Lung (tissue), 12 donors: ENCODE measurements around the gene ALK. TPM values are rescaled to one million over a fixed set of nuclear protein-coding genes. Genes with fewer than 3 reads are reported as not detected.

Source experiments
- ATAC-seq: fragments of 200-7000 bp; cut with Tn5 transposase; one replicate; pipeline ENCODE4 v1.9.1; 2020; ENCODE audit warnings: moderate number of reproducible peaks; ENCODE audit not compliant: insufficient read depth, low FRiP score
- DNase-seq, 3 donors: peaks; one replicate each; pipeline ENCODE4 v3.0.0-alpha.2; 2013 to 2017
- H3K27ac ChIP-seq, 2 donors: one replicate each; pipeline ENCODE4 v1.5.1; 2013; ENCODE audit warnings: mild to moderate bottlenecking in 2 of 2, moderate library complexity in 2 of 2, control low read depth in 1 of 2, inconsistent platforms in 1 of 2, low read depth in 1 of 2, low read length in 1 of 2
- H3K27me3 ChIP-seq, 3 donors: one replicate each; pipeline ENCODE4 v1.5.1; 2013; ENCODE audit warnings: low read length in 2 of 3; ENCODE audit not compliant: control insufficient read depth in 3 of 3, insufficient read depth in 3 of 3
- H3K36me3 ChIP-seq, 4 donors: one replicate each; pipeline ENCODE4 v1.5.1; 2013; ENCODE audit warnings: low read length in 4 of 4, mild to moderate bottlenecking in 1 of 4, moderate library complexity in 1 of 4; ENCODE audit not compliant: control insufficient read depth in 4 of 4, insufficient read depth in 4 of 4
- H3K4me1 ChIP-seq, 5 donors: one replicate each; pipeline ENCODE4 v1.5.1; 2013; ENCODE audit warnings: low read length in 5 of 5, mild to moderate bottlenecking in 2 of 5, moderate library complexity in 1 of 5; ENCODE audit not compliant: control insufficient read depth in 5 of 5, insufficient read depth in 5 of 5
- H3K4me3 ChIP-seq: one replicate; pipeline ENCODE4 v1.5.1; 2013; ENCODE audit warnings: mild to moderate bottlenecking, control low read depth, moderate library complexity
- H3K9ac ChIP-seq, 2 donors: one replicate each; pipeline ENCODE4 v1.5.1; 2013; ENCODE audit warnings: low read length in 2 of 2, control low read depth in 1 of 2; ENCODE audit not compliant: insufficient read depth in 1 of 2
- H3K9me3 ChIP-seq, 4 donors: one replicate each; pipeline ENCODE4 v1.5.1; 2013; ENCODE audit warnings: low read length in 3 of 4, mild to moderate bottlenecking in 1 of 4, moderate library complexity in 1 of 4; ENCODE audit not compliant: control insufficient read depth in 4 of 4, insufficient read depth in 3 of 4
- WGBS, 2 donors: extraction: QIAGEN DNeasy Blood & Tissue Kit; methylation state at CpG; one replicate each; pipeline ENCODE4 v1.1.7; 2013; 5-methylcytosine and 5-hydroxymethylcytosine counted together
- polyA plus RNA-seq, 2 donors: library from polyadenylated mRNA; stranded (reverse); fragments of 200-250 nt; gene quantifications; one replicate each; pipeline ENCODE4 v1.2.1, GENCODE V29; 2013
- total RNA-seq, 2 donors: library from RNA; depleted of rRNA in 1 of 2; stranded (reverse); fragments of >200 nt in 1 of 2; gene quantifications; one replicate each; pipeline ENCODE4 v1.2.1, GENCODE V29; 2014 to 2021
- TF ChIP-seq, protein P1 (sequence below): IDR thresholded peaks from 2 replicates; pipeline ENCODE4 v1.5.1; 2012; ENCODE audit warnings: mild to moderate bottlenecking; ENCODE audit errors: control extremely low read depth, extremely low read depth
- donor health status: control.
- donor health status: control.
- donor health status: Bipolar disorder and iron deficiency.
- donor health status: healthy.
- donor health status: DM: yes; HTN: yes; CAD: no.

ALK gene
- total and polyA plus RNA-seq, 4 donors, result 0.09 to 0.25 (median 0.10) TPM; not detected in 1

DNA sequence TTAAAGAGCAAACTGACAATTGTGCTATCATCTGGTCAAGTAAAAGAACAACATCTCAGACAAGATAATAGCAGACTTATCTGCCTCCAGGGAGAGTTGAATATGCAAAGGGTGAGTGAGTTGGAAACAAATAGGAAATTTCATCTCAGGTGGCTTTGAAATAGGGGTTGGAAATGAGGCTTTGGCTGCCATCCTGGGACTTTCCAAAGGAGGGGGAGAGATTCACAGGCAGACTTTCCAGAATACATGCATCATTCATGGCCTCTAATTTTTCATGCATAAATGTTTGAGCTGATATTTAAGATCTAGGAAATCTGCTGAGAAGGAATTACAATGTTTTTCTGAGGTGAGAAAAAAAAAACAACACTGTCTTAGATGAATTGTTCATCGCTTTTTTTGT is 300.5 kb downstream of the ALK start:
- H3K9me3 ChIP-seq, result peaks cover 0 to 2% (median 0%) of the 10 kb centered on the region in 4 donors
- H3K4me1 ChIP-seq, result no peaks in the 10 kb centered on the region
- no peak overlapping the region for H3K9ac ChIP-seq
- H3K27me3 ChIP-seq, result no peaks in the 10 kb centered on the region
- no peak overlapping the region for H3K27ac ChIP-seq
- TF ChIP-seq, protein P1, sequence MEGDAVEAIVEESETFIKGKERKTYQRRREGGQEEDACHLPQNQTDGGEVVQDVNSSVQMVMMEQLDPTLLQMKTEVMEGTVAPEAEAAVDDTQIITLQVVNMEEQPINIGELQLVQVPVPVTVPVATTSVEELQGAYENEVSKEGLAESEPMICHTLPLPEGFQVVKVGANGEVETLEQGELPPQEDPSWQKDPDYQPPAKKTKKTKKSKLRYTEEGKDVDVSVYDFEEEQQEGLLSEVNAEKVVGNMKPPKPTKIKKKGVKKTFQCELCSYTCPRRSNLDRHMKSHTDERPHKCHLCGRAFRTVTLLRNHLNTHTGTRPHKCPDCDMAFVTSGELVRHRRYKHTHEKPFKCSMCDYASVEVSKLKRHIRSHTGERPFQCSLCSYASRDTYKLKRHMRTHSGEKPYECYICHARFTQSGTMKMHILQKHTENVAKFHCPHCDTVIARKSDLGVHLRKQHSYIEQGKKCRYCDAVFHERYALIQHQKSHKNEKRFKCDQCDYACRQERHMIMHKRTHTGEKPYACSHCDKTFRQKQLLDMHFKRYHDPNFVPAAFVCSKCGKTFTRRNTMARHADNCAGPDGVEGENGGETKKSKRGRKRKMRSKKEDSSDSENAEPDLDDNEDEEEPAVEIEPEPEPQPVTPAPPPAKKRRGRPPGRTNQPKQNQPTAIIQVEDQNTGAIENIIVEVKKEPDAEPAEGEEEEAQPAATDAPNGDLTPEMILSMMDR, result no peak
- H3K4me3 ChIP-seq, result no peak overlapping the region
- no peak for DNase-seq
- H3K36me3 ChIP-seq, result no peaks in the 10 kb centered on the region
- ATAC-seq, result no peak
- WGBS, 2 donors, result 90 to 95% methylated on average over 1 of the region's 1 CpG

DNA sequence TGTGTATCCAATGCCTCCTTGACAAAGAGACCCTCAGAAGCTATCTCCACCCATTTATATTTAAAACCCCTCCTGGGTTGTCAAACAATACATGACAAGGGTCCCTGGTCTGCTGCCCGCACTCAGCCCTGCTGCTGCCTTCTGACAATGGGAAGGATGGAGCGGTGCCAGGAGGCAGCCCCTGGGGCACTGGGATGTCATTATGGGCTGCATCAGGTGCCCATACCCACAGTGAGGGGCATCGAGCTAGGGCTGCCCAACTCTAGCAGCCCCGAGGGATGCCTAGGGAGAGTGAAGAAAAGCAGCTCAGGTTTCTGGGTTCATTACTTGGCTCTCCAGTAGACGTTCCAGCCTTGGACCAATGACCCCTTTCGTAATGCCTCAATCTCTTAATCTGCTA is 301.7 kb downstream of the ALK start:
- H3K4me1 ChIP-seq, result no peaks in the 10 kb centered on the region
- H3K27ac ChIP-seq, result no peak overlapping the region
- peaks cover 0 to 2% (median 0%) of the 10 kb centered on the region in 4 donors for H3K9me3 ChIP-seq
- H3K9ac ChIP-seq, result no peak overlapping the region
- ATAC-seq (no peak), DNase-seq (no peak)
- H3K27me3 ChIP-seq, result no peaks in the 10 kb centered on the region
- WGBS, 2 donors, result 88 to 90% methylated on average over 6 of the region's 6 CpGs
- H3K36me3 ChIP-seq, result no peaks in the 10 kb centered on the region
- TF ChIP-seq, protein P1, result no peak
- H3K4me3 ChIP-seq, result no peak overlapping the region

DNA sequence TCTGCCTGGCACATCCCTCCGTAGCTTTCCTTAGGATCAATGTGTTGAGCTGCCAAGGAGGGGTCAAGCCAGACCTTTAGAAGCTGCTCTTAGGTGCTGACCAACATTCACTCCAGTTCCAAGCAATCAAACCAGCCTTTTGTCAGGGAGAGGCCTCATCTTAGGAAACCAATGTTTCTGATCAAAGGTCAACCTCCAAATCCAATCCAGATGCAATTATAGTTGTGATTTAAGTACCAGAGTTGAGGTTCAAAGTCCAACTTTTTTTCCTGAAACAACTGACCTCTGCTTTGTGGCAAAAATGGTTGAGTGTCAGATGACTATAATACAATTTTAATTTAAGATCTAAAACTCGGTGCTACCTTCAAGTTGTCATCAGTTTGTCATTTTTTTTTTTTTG is 303.4 kb downstream of the ALK start:
- H3K4me3 ChIP-seq, result no peak overlapping the region
- no peak overlapping the region for H3K9ac ChIP-seq
- TF ChIP-seq, protein P1, result no peak
- peaks cover 0 to 2% (median 0%) of the 10 kb centered on the region in 4 donors for H3K9me3 ChIP-seq
- DNase-seq (no peak), ATAC-seq (no peak)
- no peaks in the 10 kb centered on the region for H3K4me1 ChIP-seq
- H3K27ac ChIP-seq, result no peak overlapping the region
- H3K36me3 ChIP-seq, result no peaks in the 10 kb centered on the region
- H3K27me3 ChIP-seq, result no peaks in the 10 kb centered on the region
- 76 to 87% methylated on average over 2 of the region's 2 CpGs for WGBS, 2 donors

DNA sequence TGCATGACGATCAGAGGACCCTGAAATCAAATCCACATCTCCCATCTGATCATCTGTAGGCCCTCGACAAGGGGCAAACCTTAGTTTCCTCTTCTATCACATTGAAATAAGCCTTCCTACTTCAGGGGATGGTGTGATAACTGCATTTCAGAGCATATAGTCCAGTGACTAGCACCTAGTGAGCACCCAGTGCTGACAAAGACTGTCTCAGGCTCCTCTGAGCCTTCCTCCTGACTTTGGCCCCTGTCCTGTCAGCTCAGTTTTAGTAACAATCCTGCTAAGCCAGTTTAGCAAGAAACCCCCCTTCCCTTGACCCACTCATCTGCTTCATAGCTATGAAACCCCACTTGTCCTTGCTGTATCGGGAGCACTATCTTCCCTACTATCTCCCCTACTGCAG is 304.0 kb downstream of the ALK start:
- no peaks in the 10 kb centered on the region for H3K36me3 ChIP-seq
- no peaks in the 10 kb centered on the region for H3K27me3 ChIP-seq
- H3K4me1 ChIP-seq, result no peaks in the 10 kb centered on the region
- no peak overlapping the region for H3K9ac ChIP-seq
- peaks cover 0 to 2% (median 0%) of the 10 kb centered on the region in 4 donors for H3K9me3 ChIP-seq
- TF ChIP-seq, protein P1, result no peak
- H3K4me3 ChIP-seq, result no peak overlapping the region
- H3K27ac ChIP-seq, result no peak overlapping the region
- DNase-seq, result no peak
- WGBS, 2 donors, result 77 to 81% methylated on average over 3 of the region's 3 CpGs
- ATAC-seq, result no peak
